Stimulated activated naive CD8-positive, alpha-beta T cell treated with anti-CD3 and anti-CD28 coated beads, Interleukin-15, Interleukin-2, amounts not matched to agents 100 ng/mL and 50 ng/mL, for 24 hours (primary cell): ENCODE data around the gene C1QTNF1.
"Not testable (repeated sequence)": the region's sequence is repeated elsewhere in the genome, so short reads cannot be mapped to it uniquely, and the experiment has no call there.

ENCODE experiments used
- H3K27ac Mint-ChIP-seq: one replicate; pipeline ENCODE4 v1.8.0; 2021; ENCODE audit warnings: mild to moderate bottlenecking, mixed read lengths
- H3K27me3 Mint-ChIP-seq: one replicate; pipeline ENCODE4 v1.8.0; 2021; ENCODE audit warnings: mixed read lengths
- H3K36me3 Mint-ChIP-seq: one replicate; pipeline ENCODE4 v1.8.0; 2021; ENCODE audit warnings: low read depth, mixed read lengths
- H3K4me1 Mint-ChIP-seq: one replicate; pipeline ENCODE4 v1.8.0; 2021; ENCODE audit warnings: low read depth, mixed read lengths
- H3K4me3 Mint-ChIP-seq: one replicate; pipeline ENCODE4 v1.8.0; 2021; ENCODE audit warnings: mild to moderate bottlenecking, mixed read lengths
- H3K9me3 Mint-ChIP-seq: one replicate; pipeline ENCODE4 v1.8.0; 2021; ENCODE audit warnings: mixed read lengths

C1QTNF1 gene

DNA sequence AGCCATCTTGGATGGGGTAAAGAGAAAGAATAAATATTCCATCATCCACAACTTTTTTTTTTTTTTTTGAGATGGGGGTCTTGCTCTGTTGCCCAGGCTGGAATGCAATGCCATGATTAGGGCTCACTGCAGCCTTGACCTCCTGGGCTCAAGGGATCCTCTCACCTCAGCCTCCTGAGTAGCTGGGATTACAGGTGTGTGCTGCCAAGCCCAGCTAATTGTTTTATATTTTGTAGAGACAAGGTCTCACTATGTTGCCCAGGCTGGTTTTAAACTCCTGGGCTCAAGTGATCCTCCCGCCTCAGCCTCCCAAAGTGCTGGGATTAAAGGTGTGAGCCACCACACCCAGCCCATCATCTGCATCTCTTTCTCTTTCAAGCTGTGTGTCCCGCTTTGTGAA, 2.0 kb upstream of the C1QTNF1 start:
- H3K4me1 Mint-ChIP-seq, H3K4me3 Mint-ChIP-seq, H3K36me3 Mint-ChIP-seq, H3K27ac Mint-ChIP-seq, H3K9me3 Mint-ChIP-seq: not testable (repeated sequence)
- peaks cover 14% of the 10 kb centered on the region for H3K27me3 Mint-ChIP-seq

DNA sequence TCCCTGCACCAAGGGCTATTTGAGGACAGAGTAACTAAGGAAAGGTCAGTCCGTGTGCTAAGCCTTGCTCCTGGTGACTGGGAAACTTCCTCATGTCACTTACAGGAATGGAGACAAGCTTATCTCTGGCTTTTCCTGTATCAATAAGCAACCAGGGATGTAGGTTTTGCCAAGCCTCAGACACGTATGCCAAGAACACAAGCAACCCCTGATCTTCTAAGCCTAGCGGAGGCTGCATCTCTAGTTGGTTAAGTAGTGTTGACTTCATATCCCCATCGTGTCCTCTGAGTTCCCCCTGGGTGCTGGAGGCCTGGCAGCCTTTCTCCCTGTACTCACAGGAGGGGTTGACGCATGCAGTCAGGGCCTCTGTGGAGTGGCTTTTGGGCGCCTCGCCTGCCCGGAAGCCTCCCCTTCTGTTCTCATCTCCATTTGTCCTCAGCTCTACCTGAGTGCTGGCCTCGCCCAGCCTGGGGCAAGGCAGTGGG, 1.4 kb upstream of the C1QTNF1 start:
- peaks cover 15% of the 10 kb centered on the region for H3K27me3 Mint-ChIP-seq
- H3K27ac Mint-ChIP-seq = no peak overlapping the region
- H3K36me3 Mint-ChIP-seq = no peaks in the 10 kb centered on the region
- H3K4me1 Mint-ChIP-seq = peaks cover 4% of the 10 kb centered on the region
- H3K9me3 Mint-ChIP-seq = no peaks in the 10 kb centered on the region
- no peak overlapping the region for H3K4me3 Mint-ChIP-seq

DNA sequence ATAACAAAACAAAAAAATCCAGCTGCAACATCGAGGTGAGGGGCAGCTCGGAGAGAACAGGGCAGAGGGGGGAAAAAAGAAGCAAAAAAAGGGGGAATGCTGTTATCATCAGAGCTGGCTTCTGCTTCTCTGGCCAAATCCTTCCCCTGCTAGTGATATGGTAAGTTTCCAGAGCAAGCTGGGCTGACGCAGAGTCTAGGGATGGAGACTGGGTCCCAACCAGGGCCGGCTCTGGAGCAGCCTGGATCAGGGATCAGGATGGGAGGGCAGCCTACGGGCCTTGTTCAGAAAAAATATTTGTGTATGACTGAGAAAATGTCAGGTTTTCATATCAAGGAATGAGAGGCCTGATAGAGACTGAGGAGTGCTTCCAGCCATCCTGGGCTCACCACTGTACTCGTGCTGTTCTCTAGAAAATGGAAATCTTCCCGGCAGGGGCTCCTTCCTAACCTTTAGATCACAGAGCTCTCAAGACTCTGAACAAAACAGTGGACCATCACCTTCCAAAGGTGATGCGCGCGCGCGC, 726 bp upstream of the C1QTNF1 start:
- H3K4me1 Mint-ChIP-seq = peaks cover 4% of the 10 kb centered on the region
- no peak overlapping the region for H3K27ac Mint-ChIP-seq
- no peaks in the 10 kb centered on the region for H3K9me3 Mint-ChIP-seq
- no peaks in the 10 kb centered on the region for H3K36me3 Mint-ChIP-seq
- peaks cover 22% of the 10 kb centered on the region for H3K27me3 Mint-ChIP-seq
- H3K4me3 Mint-ChIP-seq = peak overlapping the region; percentile 6

DNA sequence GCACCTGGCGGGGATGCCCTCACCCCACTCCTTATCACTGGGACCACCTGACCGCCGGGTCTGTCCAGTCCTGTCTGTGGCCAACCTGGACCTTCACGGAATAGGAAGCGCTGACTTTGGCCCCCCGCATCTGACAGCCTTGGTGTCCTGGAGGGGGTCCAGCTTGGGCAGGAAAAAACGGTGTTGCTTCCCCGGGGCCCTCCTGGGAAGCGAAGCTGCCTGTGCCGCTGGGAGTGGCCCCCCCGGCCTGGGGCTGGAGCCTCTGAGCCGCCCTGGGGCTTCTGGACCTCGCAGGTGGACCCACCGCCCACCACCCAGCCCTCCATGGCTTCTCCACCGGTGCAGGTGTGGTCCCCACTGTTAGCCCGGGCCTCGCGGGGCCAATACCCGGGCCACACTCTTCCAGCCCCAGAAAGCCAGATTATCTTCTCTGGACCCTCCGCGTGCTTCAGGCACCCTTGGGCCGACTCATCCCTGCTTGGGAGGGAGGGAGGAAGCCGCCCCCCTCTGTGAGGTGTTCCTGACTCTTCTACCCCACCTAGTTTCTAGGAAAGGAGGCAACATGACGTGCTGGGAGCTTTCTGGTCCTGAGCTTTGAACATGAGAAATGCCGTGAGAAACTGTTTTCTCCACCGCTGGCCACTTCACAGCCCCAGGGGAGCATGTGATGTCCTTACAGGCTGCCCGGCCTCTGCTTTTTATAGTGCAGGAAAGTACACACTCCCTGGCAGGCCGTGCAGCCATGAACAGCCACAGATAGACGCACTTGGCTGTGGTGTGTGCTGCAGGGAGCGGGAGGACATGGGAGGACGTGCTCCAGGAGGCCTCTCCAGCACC, 1.1 kb downstream of the C1QTNF1 start:
- H3K27ac Mint-ChIP-seq = no peak overlapping the region
- H3K9me3 Mint-ChIP-seq = no peaks in the 10 kb centered on the region
- H3K27me3 Mint-ChIP-seq = peaks cover 27% of the 10 kb centered on the region

DNA sequence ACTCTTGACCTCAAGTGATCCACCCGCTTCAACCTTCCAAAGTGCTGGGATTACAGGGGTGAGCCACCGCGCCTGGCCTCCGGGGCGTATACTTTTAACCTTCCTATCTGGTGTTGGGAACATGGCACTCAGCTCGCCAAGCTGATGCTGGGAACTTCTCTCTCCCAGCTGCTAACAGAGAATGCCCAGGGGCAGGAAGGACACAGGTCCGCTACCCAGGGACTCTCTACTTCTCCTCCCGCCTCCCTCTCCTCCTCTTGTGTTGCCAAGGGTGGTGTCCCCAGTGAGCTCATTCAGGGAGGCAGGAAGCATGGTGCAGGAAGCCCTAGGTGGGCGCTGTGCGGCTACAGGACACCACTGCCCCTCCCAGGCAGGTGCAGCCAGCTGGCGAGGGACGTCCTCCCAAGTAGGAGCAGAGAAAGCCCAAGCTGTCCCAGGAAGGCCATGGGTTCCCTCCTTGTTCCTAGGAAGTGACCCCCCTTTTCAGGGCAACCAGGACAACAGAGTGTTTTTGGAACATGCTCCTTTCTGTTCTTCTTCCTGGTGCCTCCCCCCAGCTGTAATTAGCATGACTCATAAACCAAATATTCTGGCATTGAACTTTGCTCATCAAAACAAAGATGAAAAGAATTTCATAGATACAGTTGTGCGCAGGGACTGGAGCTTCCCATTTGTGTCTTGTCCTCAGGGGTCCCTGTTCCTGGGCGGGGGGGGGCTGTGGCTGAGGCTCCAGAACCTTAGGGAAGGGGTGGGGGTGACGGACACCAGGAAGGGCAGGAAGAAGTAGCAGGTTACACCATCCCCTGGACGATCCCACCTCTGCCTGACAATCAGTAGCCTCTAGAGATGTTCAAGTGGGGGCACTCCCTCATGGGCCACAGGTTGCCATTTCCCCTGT, 2.7 kb downstream of the C1QTNF1 start:
- Mint-ChIP-seq H3K4me3 (no peak overlapping the region), H3K4me1 (peaks cover 4% of the 10 kb centered on the region), H3K27me3 (peaks cover 30% of the 10 kb centered on the region), H3K9me3 (no peaks in the 10 kb centered on the region), H3K36me3 (no peaks in the 10 kb centered on the region), H3K27ac (no peak overlapping the region)

More for the DNA sequence above, 1.1 kb downstream of the C1QTNF1 start:
- Mint-ChIP-seq H3K36me3 (no peaks in the 10 kb centered on the region), H3K4me3 (peak overlapping the region; percentile 80), H3K4me1 (peaks cover 4% of the 10 kb centered on the region)

DNA sequence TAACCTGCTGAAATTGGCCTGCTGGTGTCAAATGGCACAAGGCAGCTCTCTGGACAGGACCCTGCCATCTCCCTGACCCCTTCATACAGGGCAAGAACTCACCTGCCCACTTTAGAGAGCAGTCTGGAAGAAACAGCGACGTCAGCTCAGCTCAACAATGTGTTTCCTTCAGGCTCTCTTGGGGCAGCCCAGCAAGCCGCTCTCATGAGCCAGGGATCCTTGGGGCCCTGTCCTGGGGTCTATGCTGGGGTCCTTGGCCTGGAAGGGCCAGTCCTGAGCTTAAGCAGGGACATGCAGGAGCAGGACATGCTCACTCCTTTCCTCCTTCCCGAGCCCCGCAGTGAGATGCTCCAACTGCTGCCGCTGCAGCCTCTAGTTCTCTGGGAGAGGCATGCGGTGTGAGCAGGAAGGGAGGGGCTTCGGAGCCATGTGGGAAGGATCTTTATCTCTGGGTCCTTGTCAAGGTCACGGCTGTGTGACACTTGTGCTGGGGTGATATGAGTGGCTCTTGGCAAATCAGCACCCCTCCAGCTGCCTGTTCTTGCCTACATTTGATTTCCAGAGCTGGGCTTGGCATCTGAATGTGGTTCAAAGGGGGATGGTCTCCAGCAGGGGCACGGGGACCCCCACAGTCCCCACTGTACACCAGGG, 3.4 kb downstream of the C1QTNF1 start:
- H3K9me3 Mint-ChIP-seq = no peaks in the 10 kb centered on the region
- no peak overlapping the region for H3K4me3 Mint-ChIP-seq
- H3K4me1 Mint-ChIP-seq = peaks cover 4% of the 10 kb centered on the region
- H3K27ac Mint-ChIP-seq = no peak overlapping the region
- peaks cover 32% of the 10 kb centered on the region for H3K27me3 Mint-ChIP-seq
- H3K36me3 Mint-ChIP-seq = no peaks in the 10 kb centered on the region

DNA sequence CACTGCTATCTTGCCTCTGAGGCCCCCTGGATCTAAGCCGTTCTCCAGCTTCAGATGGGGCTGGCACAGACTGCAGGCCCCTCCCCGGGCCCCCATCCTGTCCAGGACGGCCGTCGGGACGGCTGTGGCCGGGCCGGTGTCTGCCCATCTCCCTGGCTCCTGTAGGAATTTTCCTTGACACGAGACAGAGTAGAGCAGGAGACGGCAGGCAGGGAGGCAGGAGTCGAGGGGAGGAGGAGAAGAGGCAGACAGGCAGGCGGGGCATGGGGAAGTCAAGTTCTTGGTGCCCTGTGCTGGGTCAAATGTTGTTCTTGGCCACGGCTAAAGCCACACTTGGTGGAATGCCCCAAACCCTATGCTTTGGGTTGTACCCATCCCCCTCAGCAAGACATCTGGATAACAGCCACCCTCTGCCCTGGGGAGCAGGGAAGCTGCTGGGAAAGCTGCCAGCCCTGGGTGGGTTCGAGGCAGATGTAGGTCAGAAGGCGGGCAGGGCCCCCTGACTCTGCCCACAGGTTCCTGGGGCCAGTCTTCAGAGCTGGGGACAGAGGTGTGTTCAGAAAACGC, 4.0 kb downstream of the C1QTNF1 start:
- no peak overlapping the region for H3K27ac Mint-ChIP-seq
- peaks cover 4% of the 10 kb centered on the region for H3K4me1 Mint-ChIP-seq
- no peaks in the 10 kb centered on the region for H3K9me3 Mint-ChIP-seq
- peaks cover 32% of the 10 kb centered on the region for H3K27me3 Mint-ChIP-seq
- no peaks in the 10 kb centered on the region for H3K36me3 Mint-ChIP-seq
- no peak overlapping the region for H3K4me3 Mint-ChIP-seq

DNA sequence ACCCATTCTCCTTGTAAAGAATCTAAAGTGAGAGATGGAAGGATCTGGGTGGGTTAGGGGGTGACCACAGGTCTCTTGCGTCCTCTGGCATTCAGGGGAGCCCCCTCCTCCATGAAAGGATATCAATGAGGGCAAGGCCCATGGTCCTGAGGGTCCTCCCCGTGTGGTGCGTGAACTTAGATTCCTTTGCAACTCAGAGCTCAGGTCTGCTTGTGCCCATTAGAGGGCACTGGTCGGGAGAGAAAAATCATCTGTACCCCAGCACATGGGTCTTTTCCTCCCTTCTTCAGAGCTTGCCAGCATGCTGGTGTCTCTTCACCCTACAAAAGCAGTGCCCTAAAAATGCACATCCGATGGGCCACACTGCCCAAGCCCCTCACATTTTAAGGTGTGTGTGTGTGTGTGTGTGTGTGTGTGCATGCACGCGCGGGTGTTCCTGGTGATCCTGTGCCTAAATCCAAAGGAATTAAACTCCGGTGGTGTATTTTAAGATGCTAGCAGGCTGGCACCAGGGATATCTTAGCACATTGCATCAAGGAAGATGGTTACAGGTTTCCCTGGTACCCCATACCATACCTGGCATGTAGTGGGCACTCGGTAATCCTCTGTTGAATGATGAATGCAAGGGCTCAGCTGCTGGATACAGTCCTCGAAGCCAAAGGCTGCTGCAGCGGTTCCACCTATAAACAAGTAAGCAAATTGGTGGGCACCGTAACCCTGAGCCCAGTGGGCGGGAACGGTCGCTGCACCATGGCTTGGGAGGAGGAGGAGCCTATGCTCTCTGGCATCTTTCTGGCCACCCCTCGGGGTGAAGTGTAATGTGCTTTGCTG, 4.7 kb downstream of the C1QTNF1 start:
- H3K27me3 Mint-ChIP-seq = peaks cover 32% of the 10 kb centered on the region
- H3K4me1 Mint-ChIP-seq = peaks cover 4% of the 10 kb centered on the region
- no peak overlapping the region for H3K27ac Mint-ChIP-seq
- H3K36me3 Mint-ChIP-seq = no peaks in the 10 kb centered on the region
- H3K9me3 Mint-ChIP-seq = no peaks in the 10 kb centered on the region
- H3K4me3 Mint-ChIP-seq = no peak overlapping the region

DNA sequence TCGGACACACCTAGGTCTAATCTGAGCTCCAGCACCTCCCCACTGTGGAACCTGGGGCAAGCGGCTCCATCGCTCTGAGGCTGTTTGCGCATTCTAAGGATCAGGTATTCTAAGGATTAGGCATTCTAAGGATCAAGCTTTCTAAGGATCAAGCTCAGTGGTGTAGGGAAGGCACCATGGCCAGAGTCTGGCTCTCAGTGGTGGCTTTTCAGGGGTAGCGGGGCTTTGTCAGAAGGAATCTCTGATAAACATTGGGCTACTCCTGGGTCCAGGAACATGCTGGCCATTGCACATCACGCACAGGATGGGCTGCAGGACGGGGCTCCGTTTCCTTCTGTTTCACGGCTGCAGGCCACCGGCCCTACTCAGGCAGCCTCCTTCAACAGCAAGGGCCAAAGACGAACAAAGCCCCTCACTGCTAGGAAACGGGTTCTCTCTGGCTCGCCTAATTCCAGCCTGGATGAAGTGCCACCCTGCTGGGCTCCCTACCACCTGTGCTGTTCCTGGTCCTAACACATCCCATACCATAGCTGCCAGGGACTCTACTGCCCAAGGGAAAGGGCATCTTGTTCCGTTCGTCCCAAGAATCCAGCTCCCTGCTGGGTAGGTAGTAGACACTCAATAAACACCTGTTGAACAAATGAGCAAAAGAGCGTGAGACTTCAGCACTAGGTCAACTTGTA, 5.5 kb downstream of the C1QTNF1 start:
- H3K27me3 Mint-ChIP-seq = peaks cover 28% of the 10 kb centered on the region
- H3K4me1 Mint-ChIP-seq = no peaks in the 10 kb centered on the region

DNA sequence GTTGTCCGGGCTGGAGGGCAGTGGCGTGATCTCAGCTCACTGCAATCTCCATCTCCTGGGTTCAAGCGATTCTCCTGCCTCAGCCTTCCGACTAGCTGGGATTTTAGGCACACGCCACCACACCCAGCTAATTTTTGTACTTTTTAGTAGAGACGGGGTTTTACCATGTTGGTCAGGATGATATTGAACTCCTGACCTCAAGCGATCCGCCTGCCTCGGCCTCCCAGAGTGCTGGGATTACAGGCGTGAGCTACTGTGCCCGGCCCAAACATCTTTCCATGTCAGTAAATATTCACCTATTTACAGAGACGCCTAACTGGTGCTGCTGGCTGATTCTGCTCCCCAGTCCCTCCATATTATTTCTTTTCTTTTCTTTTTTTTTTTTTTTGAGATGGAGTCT, 6.7 kb downstream of the C1QTNF1 start:
- peaks cover 23% of the 10 kb centered on the region for H3K27me3 Mint-ChIP-seq
- H3K27ac Mint-ChIP-seq, H3K36me3 Mint-ChIP-seq, H3K4me3 Mint-ChIP-seq, H3K9me3 Mint-ChIP-seq, H3K4me1 Mint-ChIP-seq: not testable (repeated sequence)

More for the DNA sequence above, 5.5 kb downstream of the C1QTNF1 start:
- Mint-ChIP-seq H3K9me3 (no peaks in the 10 kb centered on the region), H3K36me3 (no peaks in the 10 kb centered on the region), H3K27ac (no peak overlapping the region), H3K4me3 (no peak overlapping the region)

DNA sequence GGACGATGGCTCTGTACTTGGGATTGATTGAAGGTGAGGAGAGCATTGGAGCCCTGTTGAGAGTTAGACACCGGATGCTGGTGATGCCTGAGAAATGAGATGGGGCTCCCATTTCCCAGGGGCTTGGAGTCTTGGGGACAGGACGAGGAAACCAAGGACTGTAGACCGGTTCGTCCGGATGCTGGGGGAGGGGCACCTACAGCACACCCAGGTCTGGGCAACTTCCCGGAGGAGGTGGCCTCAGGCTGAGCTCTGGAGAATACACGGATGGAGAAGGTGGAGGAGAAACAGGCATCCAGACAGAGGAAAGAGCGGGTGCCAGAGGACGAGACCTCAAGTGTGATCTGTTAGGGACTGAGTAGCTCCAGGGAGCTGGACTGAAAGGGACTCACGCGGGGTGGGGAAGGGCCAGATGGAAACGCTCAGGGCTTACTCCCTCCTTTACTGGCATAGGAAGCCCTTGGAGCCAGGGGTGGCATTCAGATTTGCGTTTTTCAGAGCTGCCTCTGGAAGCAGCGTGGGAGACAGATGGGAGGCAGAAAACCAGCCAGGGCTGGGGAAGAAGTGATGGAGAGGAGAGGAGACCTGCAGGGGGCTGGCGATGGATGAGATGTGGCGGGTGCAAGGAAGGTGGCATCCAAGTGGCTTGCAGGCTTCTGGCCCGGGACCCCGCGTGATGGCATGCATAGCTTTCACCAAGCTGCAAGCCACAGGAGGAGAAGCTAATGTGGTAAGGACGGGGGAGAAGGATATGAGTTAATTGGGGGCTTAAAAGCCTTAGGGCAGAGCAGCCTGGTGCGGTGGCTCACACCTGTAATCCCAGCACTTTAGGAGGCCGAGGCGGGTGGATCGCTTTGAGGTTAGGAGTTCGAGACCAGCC, 8.3 kb downstream of the C1QTNF1 start:
- Mint-ChIP-seq H3K27me3 (peaks cover 17% of the 10 kb centered on the region), H3K27ac (no peak overlapping the region), H3K9me3 (no peaks in the 10 kb centered on the region), H3K36me3 (no peaks in the 10 kb centered on the region), H3K4me1 (no peaks in the 10 kb centered on the region), H3K4me3 (no peak overlapping the region)

DNA sequence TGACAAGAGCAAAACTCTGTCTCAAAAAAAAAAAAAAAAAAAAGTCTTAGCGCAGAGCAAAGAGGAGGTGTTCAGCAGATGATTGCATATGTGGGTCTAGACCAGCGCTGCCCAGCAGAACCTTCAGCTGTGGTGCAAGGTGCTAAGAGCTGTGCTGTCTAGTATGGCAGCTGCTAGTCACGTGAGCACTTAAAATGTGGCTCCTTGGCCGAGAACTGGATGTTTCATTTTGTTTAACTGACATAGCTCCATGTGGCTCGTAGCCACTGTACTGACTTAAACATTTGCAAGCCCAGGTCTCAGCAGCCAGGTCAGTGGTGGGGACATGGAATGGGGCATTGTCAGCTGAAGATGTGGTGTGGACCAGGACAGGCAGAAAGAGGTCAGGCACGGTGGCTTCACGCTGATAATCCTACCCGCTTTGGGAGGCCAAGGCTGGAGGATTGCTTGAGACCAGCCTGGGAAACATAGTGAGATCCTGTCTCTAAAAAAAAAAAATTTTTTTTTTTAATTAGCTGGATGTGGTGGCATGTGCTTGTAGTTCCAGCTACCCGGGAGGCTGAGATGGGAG, 9.2 kb downstream of the C1QTNF1 start:
- Mint-ChIP-seq H3K36me3 (no peaks in the 10 kb centered on the region), H3K27me3 (peaks cover 11% of the 10 kb centered on the region), H3K27ac (no peak overlapping the region), H3K4me3 (no peak overlapping the region), H3K9me3 (no peaks in the 10 kb centered on the region), H3K4me1 (peaks cover under 1% of the 10 kb centered on the region)
